Stimulated activated CD8-positive, alpha-beta memory T cell treated with anti-CD3 and anti-CD28 coated beads, Interleukin-12 subunit alpha, Interleukin-12 subunit beta, amount 100 ng/mL, for 4 hours (primary cell): ENCODE data around the gene MACF1.
A peak's percentile ranks its signal among the peaks of the same experiment; 100 is the strongest.
"Not testable (repeated sequence)": the region's sequence is repeated elsewhere in the genome, so short reads cannot be mapped to it uniquely, and the experiment has no call there.

Source experiments
- DNase-seq: peaks from one replicate; pipeline ENCODE4 v3.0.0-alpha.2; 2020; ENCODE audit warnings: low read depth

The MACF1 gene

GRCh38 chr1:39494671-39495410, 290.3 kb downstream of the MACF1 start:
- no peak for DNase-seq

- DNase-seq: not testable (repeated sequence)
These were observed 292.0 kb downstream of the MACF1 start for GRCh38 chr1:39496520-39496919.

GRCh38 chr1:39497585-39497984, 293.1 kb downstream of the MACF1 start:
- DNase-seq: no peak

DNA sequence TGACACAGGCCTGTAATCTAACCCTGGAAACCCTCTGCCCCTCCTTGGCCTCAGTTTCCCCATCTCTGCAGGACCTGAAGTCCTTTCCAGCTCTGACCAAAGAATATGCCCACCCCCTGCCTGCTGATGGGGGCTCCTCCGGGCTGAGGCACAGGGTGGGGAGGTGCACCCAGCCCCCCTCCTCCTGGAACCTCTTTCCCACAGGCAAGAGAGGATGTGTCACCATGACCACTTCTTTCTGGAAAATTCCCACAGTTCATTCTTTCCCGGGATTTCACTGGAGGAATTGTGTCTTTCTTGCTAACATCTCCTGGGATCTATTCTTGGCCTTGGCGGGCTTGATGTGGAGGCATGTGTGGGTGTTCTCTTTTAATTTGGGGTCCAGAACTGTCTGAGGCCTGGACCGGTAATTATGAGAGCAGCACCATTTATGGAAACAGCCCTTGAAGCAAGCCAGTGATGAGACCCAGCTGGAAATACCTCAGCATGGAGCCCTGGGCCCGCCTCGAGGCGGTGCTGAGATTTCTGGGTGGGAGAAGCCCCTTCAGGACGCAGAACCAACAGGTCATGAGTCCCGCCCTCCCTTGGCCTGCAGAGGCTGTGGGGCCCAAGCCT, 293.7 kb downstream of the MACF1 start:
- DNase-seq: not testable (repeated sequence)

DNA sequence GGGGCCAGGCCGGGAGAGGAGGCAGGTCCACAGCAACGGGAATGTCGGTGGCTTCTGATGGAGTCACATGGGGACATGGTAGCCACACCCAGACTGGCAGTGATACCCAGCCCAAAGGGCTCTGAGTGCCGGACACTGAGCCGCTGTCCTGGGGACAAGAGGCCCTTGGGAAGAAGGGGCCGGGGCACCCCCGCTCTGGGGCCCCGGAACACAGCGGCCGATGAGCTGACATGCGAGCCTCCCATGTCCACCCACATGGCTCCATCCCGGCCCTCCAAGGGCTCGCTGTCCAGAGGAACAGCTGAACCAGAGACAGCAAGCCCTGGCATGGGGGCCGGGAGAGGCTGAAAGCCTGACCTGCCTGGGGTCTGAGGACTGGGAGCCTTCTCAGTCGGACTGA, 294.3 kb downstream of the MACF1 start:
- DNase-seq: not testable (repeated sequence)

DNA sequence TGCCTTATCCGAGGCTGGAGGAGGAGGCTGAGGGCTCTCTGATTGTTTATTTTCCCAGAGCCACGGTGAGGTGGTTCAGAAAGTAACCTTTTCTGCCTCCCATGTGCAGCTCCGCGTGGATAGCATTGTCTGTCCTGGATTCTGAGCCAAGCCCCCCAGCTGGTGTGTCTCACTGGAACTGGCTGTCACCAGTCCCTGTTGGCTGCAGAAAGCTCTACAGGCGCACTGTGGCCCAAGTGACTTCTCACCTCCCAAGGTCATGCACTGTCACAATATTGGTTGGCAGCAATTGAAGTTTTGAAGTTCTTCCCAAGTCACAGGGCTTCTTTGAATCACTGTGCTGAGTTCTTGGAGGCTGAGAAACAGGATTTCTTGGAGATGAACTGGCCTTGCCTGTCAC, 295.2 kb downstream of the MACF1 start:
- DNase-seq: no peak

DNA sequence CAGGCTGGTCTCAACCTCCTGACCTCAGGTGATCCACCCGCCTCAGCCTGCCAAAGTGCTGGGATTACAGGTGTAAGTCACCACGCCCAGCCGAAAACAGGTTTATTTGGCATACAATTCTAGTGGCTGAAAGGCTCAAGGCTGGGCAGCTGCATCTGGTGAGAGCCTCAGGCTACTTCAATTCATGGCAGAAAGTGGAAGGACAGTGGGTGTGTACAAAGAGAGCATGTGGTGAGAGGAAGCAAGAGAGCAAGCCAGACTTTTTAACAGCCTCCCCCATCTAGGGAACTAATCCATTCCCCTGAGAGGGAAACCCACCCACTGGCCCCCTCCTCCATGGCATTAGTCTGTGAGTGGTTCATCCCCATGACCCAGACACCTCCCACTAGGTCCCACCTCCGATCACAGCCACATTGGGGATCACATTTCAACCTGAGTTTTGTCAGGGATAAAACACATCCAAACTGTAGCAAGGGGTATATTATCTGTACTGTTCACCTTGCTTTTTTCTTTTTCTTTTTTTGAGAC, 296.4 kb downstream of the MACF1 start:
- no peak for DNase-seq

DNA sequence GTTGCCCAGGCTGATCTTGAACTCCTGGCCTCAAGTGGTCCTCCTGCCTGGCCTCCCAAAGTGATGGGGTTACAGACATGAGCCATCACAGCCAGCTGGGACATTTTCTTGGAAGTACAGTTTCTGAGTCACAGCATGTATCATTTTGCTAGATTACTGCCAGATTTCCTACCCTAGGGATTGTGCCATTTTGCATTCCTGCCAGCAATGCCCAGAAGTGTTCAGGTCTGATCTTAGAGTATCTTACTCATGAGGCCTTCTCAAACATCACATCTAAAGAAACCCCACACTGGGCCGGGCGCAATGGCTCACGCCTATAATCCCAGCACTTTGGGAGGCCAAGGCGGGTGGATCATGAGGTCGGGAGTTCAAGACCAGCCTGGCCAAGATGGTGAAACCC, 297.2 kb downstream of the MACF1 start:
- no peak for DNase-seq

- not testable (repeated sequence) for DNase-seq
These were observed 299.9 kb downstream of the MACF1 start for GRCh38 chr1:39504436-39504835.

DNA sequence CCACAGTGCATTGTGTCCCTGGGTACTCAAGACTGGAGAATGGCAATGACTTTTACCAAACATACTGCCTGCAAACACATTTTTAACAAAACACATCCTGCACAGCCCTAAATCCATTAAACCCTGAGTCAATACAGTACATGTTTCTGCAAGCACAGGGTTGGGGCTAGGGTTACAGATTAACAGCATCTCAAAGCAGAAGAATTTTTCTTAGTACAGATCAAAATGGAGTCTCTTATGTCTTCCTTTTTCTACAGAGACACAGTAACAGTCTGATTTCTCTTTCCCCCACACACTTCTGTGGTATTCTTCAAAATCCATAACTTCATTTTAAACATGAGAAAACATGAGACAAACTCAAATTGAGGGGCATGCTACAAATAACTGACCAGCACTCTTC, 300.8 kb downstream of the MACF1 start:
- no peak for DNase-seq

GRCh38 chr1:39507230-39507928, 302.9 kb downstream of the MACF1 start:
- DNase-seq: no peak

GRCh38 chr1:39508266-39508665, 303.8 kb downstream of the MACF1 start:
- DNase-seq: no peak

DNA sequence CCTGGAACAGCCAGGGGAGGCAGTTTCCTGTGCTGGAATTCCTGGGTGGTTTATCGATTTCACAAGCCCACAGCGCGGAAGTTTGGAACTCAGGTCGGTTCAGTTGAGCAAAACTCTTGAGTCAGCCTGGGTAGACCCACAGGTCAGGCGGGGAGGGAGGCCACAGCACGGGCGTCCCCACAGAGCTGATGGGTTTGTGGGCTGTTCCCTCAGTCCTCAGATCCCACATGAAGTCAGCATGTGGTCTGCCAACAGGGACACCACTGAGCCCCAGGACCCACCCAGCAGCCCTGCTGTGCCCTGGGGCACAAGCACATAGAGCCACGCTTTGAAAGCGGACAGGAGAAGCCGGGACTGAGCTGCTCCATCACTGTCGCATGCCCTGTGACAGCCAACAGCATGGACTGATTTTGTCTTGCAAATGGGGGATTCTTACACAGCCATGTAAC, 304.4 kb downstream of the MACF1 start:
- DNase-seq: no peak

DNA sequence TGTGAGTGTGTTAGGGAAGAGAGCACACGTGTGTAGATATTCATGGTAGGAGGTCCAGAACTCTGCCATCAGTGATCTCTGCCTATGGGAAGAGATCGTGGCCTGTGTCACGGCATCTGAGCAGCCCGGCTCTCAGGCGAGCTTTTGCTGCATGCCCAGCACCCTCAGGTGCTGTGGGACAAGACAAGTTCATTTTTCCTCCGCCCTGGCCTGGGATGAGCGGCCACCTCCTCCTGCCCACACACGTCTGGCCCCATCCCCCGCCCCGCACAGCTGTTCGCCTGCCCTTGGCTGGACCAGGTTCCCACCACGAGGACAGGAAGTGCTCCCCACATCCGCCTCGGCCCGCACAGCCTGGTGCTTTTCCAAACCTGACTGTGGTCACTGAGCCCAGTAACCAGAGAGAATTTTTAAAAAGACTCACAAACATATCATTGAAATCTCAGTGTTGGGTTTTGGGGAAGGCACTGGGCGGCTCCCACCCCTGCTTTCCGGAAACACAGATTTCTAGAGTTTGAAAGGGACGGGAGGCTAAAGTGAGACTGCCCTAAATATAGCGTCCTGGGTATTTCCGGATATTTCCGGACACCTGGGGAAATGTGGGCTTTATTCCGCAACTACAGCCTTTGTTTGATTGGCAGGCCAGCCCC, 305.0 kb downstream of the MACF1 start:
- no peak for DNase-seq

DNA sequence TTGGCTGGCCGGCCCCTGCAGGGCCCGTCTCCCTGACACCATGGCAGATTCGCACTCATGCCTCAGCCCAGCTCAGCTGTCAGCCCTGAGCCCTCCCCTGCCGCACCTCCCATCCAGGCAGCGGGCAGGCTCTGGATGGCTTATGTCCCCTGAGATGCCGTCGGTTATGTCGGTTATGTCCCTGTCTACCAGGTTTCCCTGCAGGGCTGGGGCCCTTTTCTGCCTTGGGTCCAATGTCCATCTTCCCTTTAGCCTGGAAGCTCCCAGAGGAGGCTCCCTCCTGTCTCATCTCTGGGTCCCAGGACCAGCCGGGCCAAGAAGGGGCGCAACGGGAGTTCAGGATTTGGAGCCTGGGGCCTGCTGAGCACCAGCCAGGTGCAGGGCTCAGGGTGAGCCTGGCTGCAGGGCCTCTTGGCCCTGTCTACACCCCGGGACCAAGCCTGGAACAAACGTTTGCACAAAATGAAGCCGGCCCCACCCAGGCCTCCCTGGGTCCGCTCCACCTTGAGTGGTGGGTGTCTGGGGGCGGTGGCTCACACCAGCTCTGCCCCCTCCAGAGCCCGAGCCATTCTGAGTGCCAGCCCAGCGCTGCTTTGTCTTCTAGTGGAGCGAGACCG, 306.2 kb downstream of the MACF1 start:
- not testable (repeated sequence) for DNase-seq

DNA sequence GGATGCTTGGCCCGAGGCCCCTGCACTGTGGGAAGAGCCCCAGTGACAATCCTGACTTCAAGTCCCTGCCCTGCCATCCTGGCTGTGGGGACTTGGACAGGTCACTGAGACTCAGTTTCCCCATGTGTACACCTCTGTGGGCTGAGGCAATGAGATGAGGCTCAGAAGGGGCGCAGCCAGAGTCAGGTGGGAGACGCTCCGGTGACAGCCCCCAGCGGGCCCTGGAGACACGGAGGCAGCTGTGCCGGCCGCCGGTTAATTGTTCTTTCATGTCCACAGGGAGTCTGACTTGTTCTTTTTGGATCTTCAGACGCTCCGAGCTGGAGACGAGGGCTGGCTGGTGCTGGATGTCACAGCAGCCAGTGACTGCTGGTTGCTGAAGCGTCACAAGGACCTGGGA, 307.0 kb downstream of the MACF1 start:
- DNase-seq: not testable (repeated sequence)

DNA sequence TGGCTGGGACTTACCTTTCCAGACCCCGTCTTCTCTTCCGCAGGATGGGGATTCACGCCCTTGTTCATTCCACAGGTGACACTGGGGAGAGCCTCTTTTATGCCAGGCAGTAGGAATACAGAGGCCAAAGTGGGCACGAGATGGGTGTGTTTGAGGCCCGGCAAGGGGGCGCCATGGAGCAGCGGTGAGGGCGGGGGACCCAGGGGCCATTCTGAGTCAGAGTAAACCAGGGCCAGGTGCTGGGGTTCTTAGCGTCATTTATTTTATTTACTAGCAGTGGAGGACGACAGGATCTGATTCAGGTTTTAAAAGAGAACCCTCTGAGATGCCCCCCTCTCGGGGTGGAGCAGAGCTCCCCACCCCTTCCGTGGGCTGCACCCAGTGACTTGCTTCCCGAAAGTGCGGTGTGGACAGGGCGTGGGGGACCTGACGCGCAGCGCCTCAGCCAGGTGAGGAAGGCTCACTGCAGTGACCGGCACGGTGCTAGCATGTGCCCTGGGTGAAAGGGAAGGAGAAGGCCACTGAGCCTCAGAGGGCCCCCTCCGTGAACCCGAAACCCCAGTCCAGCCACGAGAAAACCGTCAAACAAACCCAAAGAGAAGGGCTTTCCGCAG, 307.8 kb downstream of the MACF1 start:
- not testable (repeated sequence) for DNase-seq

DNA sequence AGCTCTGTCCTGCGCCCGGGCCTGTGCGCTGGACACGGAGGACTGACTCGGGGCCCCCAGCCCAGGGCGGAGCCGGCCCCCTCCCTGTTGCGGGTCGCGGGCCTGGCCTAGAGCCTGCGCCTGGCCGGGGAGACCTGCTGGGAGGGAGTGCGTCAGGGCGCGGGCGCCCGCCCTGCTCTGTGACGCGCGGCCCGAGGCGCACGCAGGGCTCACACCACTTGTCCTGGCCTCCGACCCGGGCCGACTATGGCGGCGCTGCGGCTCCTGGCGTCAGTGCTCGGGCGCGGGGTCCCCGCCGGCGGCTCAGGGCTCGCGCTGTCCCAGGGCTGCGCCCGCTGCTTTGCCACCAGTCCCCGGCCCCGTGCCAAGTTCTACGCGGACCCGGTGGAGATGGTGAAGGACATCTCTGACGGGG, 310.2 kb downstream of the MACF1 start:
- not testable (repeated sequence) for DNase-seq

GRCh38 chr1:39515131-39516086, 310.9 kb downstream of the MACF1 start:
- DNase-seq: peak; percentile 21

DNA sequence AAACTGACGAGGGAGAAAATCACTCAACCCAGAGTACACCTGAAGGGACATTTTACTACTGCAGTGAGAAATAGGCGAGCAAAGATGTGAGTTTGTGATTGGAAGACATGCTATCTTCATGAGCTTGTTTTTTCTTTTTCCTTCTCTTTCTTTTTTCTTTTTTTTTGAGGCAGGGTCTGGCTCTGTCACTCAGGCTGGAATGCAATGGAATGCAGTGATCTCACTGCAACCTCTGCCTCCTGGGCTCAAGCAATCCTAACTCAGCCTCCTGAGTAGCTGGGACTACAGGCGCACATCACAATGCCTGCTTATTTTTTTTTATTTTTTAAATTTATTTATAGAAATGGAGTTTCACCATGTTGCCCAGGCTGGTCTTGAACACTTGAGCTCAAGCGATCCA, 312.3 kb downstream of the MACF1 start:
- DNase-seq: not testable (repeated sequence)
